HPDE6-E6E7 (cell line): ENCODE data around the gene EFCAB11.

ENCODE experiments used
- DNase-seq: peaks from one replicate; pipeline ENCODE4 v3.0.0; 2011; ENCODE audit warnings: missing footprints; ENCODE audit errors: extremely low spot score

The EFCAB11 gene

GRCh38 chr14:89814126-89814525 is 140.4 kb downstream of the EFCAB11 start:
- no peak for DNase-seq

GRCh38 chr14:89813617-89814031 is 140.9 kb downstream of the EFCAB11 start:
- DNase-seq, result no peak

- no peak for DNase-seq
Measured at GRCh38 chr14:89811954-89812575, 142.5 kb downstream of the EFCAB11 start.

GRCh38 chr14:89810101-89810500 is 144.4 kb downstream of the EFCAB11 start:
- DNase-seq, result no peak

GRCh38 chr14:89807892-89808291 is 146.6 kb downstream of the EFCAB11 start:
- DNase-seq, result no peak

GRCh38 chr14:89807151-89807550 is 147.4 kb downstream of the EFCAB11 start:
- DNase-seq, result no peak

- no peak for DNase-seq
Measured at GRCh38 chr14:89806451-89806850, 148.1 kb downstream of the EFCAB11 start.

GRCh38 chr14:89805501-89805900 is 149.0 kb downstream of the EFCAB11 start:
- no peak for DNase-seq

GRCh38 chr14:89803542-89803941 is 151.0 kb downstream of the EFCAB11 start:
- DNase-seq, result no peak

GRCh38 chr14:89801136-89801535 is 153.4 kb downstream of the EFCAB11 start:
- peak; percentile 97 for DNase-seq

- DNase-seq, result no peak
Measured at GRCh38 chr14:89798212-89798773, 156.2 kb downstream of the EFCAB11 start.

- DNase-seq, result no peak
Measured at GRCh38 chr14:89797148-89797547, 157.4 kb downstream of the EFCAB11 start.

- no peak for DNase-seq
Measured at GRCh38 chr14:89794096-89794495, 160.4 kb downstream of the EFCAB11 start.

- DNase-seq, result no peak
Measured at GRCh38 chr14:89793367-89793716, 161.2 kb downstream of the EFCAB11 start.

- no peak for DNase-seq
Measured at GRCh38 chr14:89792489-89793366, 161.8 kb downstream of the EFCAB11 start.

- peak; percentile 44 for DNase-seq
Measured at GRCh38 chr14:89787525-89787924, 167.0 kb downstream of the EFCAB11 start.

- no peak for DNase-seq
Measured at GRCh38 chr14:89781046-89781445, 173.5 kb downstream of the EFCAB11 start.

GRCh38 chr14:89779707-89780106 is 174.8 kb downstream of the EFCAB11 start:
- no peak for DNase-seq

GRCh38 chr14:89775946-89776345 is 178.6 kb downstream of the EFCAB11 start:
- no peak for DNase-seq

- no peak for DNase-seq
Measured at GRCh38 chr14:89775151-89775550, 179.4 kb downstream of the EFCAB11 start.

- peak; percentile 58 for DNase-seq
Measured at GRCh38 chr14:89773644-89774316, 180.8 kb downstream of the EFCAB11 start.

GRCh38 chr14:89773151-89773550 is 181.4 kb downstream of the EFCAB11 start:
- DNase-seq, result no peak
